Activated naive CD4-positive, alpha-beta T cell treated with anti-CD3 and anti-CD28 coated beads, Interleukin-2, amount 50 U/mL, for 72 hours (primary cell): Measurements from ENCODE around the gene HSD11B1. TPM values are rescaled to one million over a fixed set of nuclear protein-coding genes. Genes with fewer than 3 reads are reported as not detected.

Source experiments
- ATAC-seq, 2 donors: fragments of 150-1000 bp; cut with Tn5 transposase; 2 replicates each; pipeline ENCODE4 v1.10.0; 2021; ENCODE audit warnings: mild to moderate bottlenecking in 2 of 2, moderate library complexity in 2 of 2
- DNase-seq, 2 donors: peaks; one replicate each; pipeline ENCODE4 v3.0.0; 2021 to 2022; ENCODE audit warnings: low spot score in 2 of 2
- H3K27ac Mint-ChIP-seq, 2 donors: one replicate each; pipeline ENCODE4 v1.8.0; 2022; ENCODE audit warnings: mild to moderate bottlenecking in 2 of 2, mixed read lengths in 2 of 2
- H3K36me3 Mint-ChIP-seq, 2 donors: one replicate each; pipeline ENCODE4 v1.8.0; 2022; ENCODE audit warnings: mixed read lengths in 2 of 2
- H3K9me3 Mint-ChIP-seq, 2 donors: one replicate each; pipeline ENCODE4 v1.8.0; 2022; ENCODE audit warnings: mixed read lengths in 2 of 2
- total RNA-seq, 2 donors: library from RNA; stranded (reverse); gene quantifications; one replicate each; pipeline ENCODE4 v1.2.3, GENCODE V29; 2022

HSD11B1 gene
- total RNA-seq, result 1 to 10 TPM in 1 of 2 donors, under 1 TPM in 1; 0.75 to 5.2 TPM

DNA sequence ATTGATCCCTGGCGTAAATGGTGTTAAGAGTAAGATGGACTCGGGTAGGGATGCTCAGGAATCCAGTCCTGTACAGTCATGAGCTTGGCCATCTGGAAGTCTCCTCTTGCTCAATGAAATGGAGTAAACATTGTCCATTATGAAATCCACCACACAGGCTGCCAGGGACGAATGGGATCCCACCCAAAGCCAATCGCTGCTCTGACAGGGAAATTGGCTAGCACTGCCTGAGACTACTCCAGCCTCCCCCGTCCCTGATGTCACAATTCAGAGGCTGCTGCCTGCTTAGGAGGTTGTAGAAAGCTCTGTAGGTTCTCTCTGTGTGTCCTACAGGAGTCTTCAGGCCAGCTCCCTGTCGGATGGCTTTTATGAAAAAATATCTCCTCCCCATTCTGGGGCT, at the start of gene HSD11B1:
Gene HSD11B1, plus strand, starts transcription at position 263 of the 400 bp plus-strand sequence. Its CDS starts 97 bp downstream, at position 360.
- no peak for DNase-seq
- Mint-ChIP-seq H3K9me3 (peaks cover 0 to 15% of the 10 kb centered on the region in 2 donors), H3K27ac (peak within 1 kb of the TSS; percentile 21 to 78), H3K36me3 (peaks cover 0 to 31% of the 10 kb centered on the region in 2 donors)
- ATAC-seq, result no peak

DNA sequence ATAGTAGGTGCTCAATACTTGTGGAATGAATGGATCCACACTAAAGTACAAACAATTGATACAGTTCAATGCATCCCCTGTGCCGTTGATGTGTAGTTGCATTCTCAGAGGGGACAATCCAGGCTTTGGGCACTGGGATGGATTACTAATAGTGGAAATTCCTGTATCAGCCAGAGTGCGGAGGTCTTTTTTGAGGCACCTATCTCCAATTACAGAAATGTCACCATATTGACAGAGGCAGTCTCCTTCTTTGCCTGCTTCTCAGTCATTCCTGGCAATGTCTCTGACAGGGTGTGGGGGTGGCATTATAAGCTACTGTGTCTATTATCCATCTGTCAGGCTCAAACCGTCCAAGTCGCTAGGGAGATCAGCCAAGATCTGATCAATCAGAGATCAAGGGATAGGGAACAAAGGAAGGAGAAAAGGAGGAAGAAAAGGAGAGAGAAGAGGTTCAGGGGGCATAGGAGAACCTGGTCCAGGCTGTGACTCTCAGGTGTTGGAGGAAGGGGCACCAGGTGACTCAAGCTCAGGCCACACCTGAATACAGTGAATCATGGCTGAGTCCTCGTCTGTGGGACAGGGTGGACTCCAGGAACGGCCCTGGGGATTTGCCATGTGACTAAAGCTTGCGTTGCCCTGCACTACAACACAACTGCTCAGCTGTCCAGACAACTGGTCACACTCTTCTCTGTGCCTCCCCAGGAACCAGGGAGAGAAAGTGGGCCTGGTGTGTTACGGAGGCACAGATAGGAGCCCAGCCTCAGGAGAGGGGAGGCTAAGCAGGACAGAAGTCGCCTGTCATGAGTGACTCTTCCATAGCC, 49.0 kb upstream of the HSD11B1 start:
- ATAC-seq (no peak), DNase-seq (no peak)
- H3K27ac Mint-ChIP-seq, result no peak overlapping the region
- H3K36me3 Mint-ChIP-seq, result peaks cover 0 to 4% of the 10 kb centered on the region in 2 donors
- H3K9me3 Mint-ChIP-seq, result no peaks in the 10 kb centered on the region

DNA sequence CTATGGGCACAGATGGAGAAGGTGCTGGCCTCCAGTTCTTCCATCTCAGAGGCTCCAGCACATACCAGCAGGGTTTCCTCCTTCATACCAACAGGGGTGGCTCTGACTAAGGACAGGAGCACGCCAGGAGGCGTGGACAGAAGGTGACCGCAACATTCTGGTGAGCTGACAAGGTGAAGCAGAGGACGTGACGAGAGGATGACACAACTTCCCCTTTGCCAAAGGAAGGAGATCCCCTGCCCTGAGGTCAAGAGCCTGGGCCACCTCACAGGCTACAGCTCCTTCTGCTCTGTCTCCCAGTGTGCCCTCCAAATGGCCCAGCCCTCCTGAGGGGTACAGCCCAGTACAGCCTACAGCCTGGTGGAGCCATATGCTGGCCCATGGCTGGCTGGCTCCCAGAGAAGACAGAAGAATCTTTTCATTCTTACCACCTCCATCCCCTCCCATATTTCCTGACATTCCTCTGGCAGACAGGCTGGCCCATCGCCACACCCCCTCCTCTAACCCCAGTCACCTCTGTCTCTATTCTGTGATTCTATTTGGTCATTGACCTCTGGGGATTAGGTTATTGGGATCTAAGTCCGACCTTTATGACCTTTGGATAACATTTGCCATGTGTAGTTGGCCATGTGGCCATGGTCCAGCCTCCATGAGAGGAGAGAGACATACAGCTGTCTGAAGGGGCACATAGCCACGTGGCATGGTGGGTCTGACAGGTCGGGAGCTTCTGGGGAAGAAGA, 47.3 kb upstream of the HSD11B1 start:
- Mint-ChIP-seq H3K9me3 (no peaks in the 10 kb centered on the region), H3K36me3 (peaks cover 0 to 4% of the 10 kb centered on the region in 2 donors), H3K27ac (peak overlapping the region in 1 of 2 donors; percentile 23)
- peak in 1 of 2 donors; percentile 17 for ATAC-seq
- DNase-seq, result no peak

DNA sequence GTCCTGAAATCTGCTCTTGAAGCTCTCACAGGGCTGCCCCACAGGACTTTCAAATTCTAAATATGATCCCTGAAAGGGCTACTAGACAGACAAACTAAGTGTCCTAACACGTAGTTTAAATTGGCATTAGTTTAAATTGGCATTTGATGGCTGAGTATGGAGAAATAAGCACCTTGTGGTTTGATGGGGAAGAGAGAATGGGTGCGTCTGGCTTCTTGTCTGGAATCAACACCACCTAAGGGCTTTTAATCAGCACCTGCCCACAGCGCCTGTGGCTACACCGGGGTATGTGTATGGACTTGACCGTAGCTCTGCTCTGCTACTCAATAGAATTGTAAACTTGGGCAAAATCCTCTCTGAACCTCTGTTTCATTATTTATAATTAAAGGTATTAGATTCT, 46.7 kb upstream of the HSD11B1 start:
- no peak overlapping the region for H3K27ac Mint-ChIP-seq
- ATAC-seq (no peak), DNase-seq (no peak)
- H3K36me3 Mint-ChIP-seq, result peaks cover 0 to 4% of the 10 kb centered on the region in 2 donors
- H3K9me3 Mint-ChIP-seq, result no peaks in the 10 kb centered on the region

DNA sequence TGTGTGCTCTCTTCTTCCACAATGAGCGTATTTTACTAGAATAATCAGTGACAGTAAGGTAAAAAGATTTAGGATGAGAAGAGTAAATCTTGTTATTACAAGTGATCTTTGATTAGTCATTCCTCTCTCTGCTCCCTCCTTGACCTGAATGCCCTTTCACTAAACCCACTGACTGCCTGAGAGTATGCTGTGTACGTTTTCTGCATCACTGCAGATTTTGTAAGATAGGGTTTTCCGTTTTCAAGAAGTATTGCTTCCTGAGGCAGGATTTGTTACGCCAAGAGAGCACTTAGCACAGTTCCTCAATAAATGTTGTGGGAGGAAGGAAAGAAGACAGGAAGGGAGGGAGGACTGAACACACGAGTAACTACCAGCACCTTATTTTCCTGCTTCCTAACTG, 44.7 kb upstream of the HSD11B1 start:
- Mint-ChIP-seq H3K9me3 (peaks cover 0 to 4% of the 10 kb centered on the region in 2 donors), H3K27ac (peak overlapping the region; percentile 32 to 76), H3K36me3 (peaks cover 4 to 6% of the 10 kb centered on the region in 2 donors)
- peak; percentile 95 to 96 for ATAC-seq
- no peak for DNase-seq

DNA sequence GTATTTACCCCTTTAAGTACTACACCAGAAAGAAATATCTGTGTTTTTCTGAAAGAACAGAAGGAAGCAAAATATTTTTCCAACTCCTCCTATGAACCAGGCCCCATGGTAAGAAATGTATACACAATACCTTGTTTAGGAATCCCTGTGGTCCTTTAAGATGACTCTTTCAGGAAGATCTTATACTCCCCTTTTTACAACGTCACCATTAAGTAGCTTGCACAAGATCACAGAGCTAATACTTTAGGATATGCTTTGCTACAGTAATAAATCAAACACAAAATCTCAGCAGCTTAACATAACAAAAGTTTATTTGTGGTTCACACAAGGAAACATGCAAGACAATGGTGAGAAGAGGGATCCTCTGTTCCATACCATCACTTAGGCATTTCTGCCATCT, 43.6 kb upstream of the HSD11B1 start:
- Mint-ChIP-seq H3K27ac (no peak overlapping the region), H3K9me3 (peaks cover 0 to 4% of the 10 kb centered on the region in 2 donors), H3K36me3 (peaks cover 4 to 6% of the 10 kb centered on the region in 2 donors)
- ATAC-seq (no peak), DNase-seq (no peak)

DNA sequence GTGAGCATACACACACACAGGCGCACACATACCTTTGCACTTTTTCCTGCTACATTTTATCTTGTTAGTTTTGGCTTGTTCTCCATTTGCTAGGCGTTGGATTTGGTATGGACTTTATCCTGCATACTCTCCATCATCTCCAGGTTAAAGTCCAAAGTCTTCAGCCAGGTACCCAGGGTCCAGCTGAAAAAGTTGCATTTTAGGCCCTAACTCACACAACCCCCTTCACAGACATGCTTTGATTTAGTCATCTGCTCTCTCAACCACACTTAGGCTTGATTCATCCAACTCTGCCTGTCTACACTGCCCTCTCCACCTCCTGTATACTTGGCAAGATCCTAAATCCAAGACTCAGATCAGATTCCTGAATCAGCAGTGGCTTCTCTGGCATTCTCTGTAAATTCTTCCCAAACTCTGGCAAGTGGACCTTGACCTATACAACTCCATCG, 41.7 kb upstream of the HSD11B1 start:
- ATAC-seq (no peak), DNase-seq (no peak)
- peaks cover 4 to 6% of the 10 kb centered on the region in 2 donors for H3K36me3 Mint-ChIP-seq
- peaks cover 0 to 4% of the 10 kb centered on the region in 2 donors for H3K9me3 Mint-ChIP-seq
- no peak overlapping the region for H3K27ac Mint-ChIP-seq

DNA sequence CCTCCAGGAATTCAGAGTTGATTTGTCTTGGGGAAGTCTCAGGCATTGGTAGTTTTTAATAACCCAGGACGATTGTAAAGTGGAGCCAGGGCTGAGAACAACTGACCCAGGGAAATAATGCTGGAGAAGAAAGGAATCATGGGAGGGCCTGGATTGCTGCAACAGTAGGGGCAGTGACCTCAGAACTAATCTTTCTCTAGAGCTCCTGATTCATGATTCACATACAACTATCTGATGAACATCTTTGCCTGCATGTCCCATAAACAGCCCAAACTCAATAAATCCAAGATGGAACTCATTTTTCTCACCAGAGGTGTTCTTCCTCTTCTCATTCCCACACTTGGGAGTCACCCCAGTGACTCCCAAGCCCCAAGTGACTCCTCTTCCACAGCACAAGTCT, 37.5 kb upstream of the HSD11B1 start:
- ATAC-seq (no peak), DNase-seq (no peak)
- Mint-ChIP-seq H3K36me3 (peaks cover 5 to 18% of the 10 kb centered on the region in 2 donors), H3K9me3 (peaks cover 4 to 9% of the 10 kb centered on the region in 2 donors), H3K27ac (no peak overlapping the region)

DNA sequence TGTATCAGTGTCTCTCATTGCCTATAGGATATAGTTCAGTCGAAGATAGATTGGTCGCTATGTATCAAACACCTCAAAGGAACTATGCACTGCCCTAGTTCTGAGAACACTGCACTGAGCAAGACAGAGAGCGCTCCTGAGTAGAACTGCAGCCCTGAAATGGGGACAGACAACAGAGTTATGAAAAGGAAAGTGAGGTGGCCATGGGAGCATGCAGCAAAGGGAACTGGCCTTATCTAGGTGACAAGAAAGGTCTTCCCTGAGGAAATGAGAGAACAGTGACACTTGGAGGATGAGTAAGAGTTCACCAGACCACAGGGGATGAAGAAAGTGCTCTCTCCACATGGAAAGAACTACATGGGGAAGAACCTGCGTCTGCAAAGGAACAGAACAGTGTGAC, 36.9 kb upstream of the HSD11B1 start:
- Mint-ChIP-seq H3K9me3 (peaks cover 4 to 9% of the 10 kb centered on the region in 2 donors), H3K27ac (no peak overlapping the region), H3K36me3 (peaks cover 5 to 18% of the 10 kb centered on the region in 2 donors)
- DNase-seq (no peak), ATAC-seq (peak; percentile 32 to 83)

DNA sequence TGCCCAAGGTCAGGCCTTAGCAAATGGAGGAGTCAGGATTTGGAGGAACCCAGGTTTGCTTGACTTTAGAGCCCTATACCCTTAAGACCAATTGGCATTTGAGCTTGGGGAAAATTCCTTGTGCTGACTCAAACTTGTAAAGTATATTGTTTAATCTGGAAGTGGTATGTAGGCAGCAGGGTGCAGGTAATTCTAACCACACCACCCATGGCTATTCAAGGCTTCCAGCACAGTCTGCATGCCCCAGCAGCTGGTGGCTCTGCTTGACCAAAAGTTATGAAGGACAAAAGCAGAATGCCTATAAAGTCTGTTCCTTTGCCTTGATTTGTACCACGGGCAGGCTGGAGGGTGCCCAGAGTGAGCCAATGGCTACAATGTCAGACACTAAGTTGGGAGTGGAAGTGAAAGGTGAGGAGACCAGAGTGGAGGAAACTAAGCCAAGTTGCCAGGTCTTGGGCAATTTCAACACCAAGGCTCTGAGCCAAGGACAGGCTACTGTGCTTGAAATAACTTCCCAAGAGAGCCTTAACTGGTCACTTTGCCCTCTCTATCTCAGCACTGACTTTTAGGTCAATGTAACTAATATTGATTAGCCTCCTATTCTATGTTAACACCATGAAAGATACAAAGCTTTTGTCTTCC, 34.1 kb upstream of the HSD11B1 start:
- H3K36me3 Mint-ChIP-seq, result peaks cover 15 to 16% of the 10 kb centered on the region in 2 donors
- no peak for DNase-seq

DNA sequence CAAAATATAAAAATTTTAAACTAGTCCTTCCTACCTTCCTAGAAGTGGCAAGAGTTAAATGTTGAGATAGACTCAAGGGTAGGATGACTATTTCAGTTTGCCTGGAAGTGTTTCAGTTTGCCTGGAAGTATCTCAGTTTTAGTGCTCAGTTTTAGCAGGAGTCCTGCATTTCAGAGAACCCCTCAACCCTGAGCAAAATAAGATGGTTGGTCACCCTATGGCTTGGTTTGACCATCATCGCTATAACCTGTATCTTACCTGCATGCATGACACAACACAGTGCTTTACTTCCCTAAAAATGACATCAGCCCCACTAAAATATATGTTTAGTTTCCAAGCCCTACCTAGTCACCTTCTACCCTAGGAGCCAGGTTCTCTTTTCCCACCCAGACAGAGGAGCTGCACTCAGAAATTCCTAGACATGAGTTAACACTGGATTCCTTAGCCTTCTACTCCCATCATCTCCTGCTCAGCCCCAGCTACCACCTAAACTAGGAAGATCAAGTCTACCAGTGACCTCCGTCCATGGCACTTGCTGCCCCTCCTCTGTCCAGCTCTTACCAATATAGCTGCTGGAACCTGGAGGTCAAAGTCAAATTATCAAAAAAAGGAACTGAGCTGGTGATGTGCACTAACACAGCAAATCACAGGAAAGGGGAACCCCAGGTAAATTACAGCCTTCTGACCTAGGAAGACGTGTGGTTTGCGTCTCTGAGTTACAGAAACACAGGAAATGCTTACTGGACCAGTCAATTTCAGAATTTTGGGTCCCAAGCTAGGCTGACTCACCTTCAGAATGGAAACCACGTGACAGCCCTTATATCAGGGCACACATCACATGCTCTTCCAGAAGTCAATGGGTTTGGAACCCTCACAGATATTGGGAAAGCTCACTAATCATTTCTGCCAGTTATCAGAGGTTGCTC, 31.7 kb upstream of the HSD11B1 start:
- ATAC-seq, result peak; percentile 81 to 89

More for the DNA sequence above, 34.1 kb upstream of the HSD11B1 start:
- no peak overlapping the region for H3K27ac Mint-ChIP-seq
- no peak for ATAC-seq
- H3K9me3 Mint-ChIP-seq, result peaks cover 4 to 5% of the 10 kb centered on the region in 2 donors

DNA sequence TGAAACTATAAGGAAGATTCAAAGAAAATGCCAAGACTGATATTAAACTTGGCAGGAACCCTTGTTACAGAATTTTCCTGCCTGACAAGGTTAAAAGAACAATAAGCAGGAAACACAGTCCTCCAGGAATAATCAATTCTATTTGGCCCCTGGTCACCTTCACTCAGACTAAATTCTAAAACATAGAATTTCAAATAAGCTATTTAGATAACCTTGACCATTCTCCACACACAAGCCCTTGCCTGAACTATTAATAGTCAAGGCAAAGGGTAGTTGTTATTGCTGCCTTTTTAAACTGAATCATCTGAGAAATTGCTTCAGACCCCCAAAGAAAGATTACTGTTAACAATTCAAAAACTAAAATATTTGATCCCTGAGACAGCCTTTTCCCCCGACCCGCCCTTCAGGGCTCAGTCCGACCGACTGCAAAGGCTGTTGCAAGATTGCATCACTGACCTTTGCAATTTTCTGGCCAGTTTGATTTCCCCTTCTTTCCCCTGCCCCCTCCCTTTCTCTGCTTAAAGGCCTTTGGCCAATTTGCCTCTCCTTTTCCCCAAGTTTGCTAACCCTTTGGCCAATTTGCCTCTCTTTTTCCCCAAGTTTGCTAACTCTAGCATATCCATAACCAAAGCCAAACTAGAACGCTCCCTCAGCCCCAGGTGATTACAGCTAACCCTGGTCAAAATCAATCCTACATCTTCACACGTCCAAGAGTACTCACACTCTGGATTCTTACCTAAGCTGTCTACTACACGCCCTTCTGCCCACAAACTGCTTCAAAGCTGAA, 30.8 kb upstream of the HSD11B1 start:
- ATAC-seq (no peak), DNase-seq (no peak)
- peaks cover 21 to 38% of the 10 kb centered on the region in 2 donors for H3K36me3 Mint-ChIP-seq
- H3K27ac Mint-ChIP-seq, result peak overlapping the region in 1 of 2 donors; percentile 18
- H3K9me3 Mint-ChIP-seq, result peaks cover 4 to 13% of the 10 kb centered on the region in 2 donors

More for the DNA sequence above, 31.7 kb upstream of the HSD11B1 start:
- DNase-seq, result peak; percentile 43 to 64
- Mint-ChIP-seq H3K36me3 (peaks cover 21 to 38% of the 10 kb centered on the region in 2 donors), H3K27ac (peak overlapping the region; percentile 66 to 80), H3K9me3 (peaks cover 4 to 13% of the 10 kb centered on the region in 2 donors)

DNA sequence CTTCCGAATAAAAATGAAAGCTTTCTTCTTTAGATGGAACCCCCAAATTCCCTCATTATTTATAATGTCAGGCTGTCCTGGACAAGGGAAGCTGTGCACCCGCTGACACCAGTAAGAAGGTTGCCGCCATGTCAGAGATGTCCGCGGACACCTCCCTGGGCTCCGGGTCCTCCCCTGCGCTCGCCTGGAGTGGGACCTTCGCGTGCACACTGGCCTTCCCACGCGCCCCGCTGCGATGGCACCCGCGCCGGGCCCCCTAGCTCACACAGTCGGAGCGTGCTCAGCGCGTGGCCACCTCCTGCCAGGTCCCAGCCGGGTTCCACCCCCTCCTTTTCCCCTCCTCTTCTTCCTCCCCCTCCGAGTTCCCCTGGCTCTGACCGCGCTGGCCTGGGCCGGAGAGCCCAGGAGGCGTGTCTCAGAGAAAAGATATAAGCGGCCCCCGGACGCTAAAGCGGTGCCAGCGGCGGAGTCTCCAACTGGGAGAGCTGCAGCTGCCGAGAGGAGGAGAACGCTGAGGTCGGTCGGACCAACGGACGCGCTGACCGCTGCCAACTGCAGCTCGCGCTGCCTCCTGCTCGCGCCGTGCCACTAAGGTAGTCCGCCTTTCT, 29.6 kb upstream of the HSD11B1 start, which contains the start of gene G0S2:
Gene G0S2, plus strand, starts transcription at position 456 of the 608 bp plus-strand sequence. CDS start 273 bp downstream, outside the sequence.
- peak; percentile 34 to 51 for ATAC-seq
- Mint-ChIP-seq H3K9me3 (peaks cover 4 to 13% of the 10 kb centered on the region in 2 donors), H3K27ac (peak within 1 kb of the TSS; percentile 14 to 60)

DNA sequence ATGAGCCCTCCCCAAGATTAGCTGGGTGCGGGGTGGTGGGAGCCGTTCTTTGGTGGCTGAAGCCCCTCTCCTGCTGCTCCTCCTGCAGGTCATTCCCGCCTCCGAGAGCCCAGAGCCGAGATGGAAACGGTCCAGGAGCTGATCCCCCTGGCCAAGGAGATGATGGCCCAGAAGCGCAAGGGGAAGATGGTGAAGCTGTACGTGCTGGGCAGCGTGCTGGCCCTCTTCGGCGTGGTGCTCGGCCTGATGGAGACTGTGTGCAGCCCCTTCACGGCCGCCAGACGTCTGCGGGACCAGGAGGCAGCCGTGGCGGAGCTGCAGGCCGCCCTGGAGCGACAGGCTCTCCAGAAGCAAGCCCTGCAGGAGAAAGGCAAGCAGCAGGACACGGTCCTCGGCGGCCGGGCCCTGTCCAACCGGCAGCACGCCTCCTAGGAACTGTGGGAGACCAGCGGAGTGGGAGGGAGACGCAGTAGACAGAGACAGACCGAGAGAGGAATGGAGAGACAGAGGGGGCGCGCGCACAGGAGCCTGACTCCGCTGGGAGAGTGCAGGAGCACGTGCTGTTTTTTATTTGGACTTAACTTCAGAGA, 29.0 kb upstream of the HSD11B1 start:
- Mint-ChIP-seq H3K9me3 (peaks cover 4 to 13% of the 10 kb centered on the region in 2 donors), H3K36me3 (peaks cover 21 to 38% of the 10 kb centered on the region in 2 donors), H3K27ac (peak overlapping the region; percentile 14 to 16)
- DNase-seq (no peak), ATAC-seq (peak; percentile 9 to 23)

More for the DNA sequence above, 29.6 kb upstream of the HSD11B1 start, which contains the start of gene G0S2:
- peaks cover 21 to 38% of the 10 kb centered on the region in 2 donors for H3K36me3 Mint-ChIP-seq
- DNase-seq, result peak in 1 of 2 donors; percentile 28
